NCI-H1105 (cell line): ENCODE data around the gene PPM1H.

Source experiments
- DNase-seq: peaks from one replicate; lab custom pipeline; 2025; lab: John Stamatoyannopoulos, UW

PPM1H gene

DNA sequence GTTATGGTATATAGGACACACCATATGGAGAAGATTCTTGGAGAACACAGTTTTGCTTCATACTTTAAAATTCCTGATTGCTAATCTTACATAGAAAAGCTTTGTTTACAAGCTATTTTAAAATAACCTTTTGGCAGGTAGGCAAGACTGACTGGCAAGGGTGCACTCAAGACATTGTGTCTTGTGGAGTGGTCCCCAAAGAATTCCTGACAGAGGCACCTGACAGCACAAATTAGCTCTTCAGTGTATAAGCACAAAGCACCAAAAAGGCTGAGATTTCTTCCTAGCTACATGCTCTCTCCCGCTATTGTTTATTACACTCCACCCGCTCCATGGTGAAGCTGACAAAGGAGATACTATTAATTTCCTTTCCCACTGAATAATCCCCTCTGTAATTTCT lies 329.0 kb downstream of the PPM1H start:
- DNase-seq, result no peak

- no peak for DNase-seq
These were observed 330.1 kb downstream of the PPM1H start for GRCh38 chr12:62604871-62605270.

DNA sequence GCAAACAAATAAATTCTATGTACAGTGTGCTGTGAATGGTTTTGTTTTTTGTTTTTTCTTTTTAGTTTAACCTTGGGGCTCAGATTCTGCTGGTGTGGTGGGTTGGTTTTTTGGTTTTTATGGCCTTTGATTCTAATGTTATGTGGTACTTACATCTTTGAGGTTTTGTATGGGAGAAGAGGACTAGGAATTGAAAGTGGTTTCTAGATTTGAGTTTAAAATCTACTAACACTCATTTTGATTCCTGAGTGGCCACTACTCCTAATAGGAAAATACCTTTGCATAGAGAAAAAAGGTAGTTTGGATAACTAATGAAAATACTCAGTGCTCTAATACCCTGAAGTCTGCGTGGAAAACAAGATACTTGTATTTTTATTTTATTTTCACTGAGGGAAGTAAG lies 330.6 kb downstream of the PPM1H start:
- DNase-seq, result no peak

GRCh38 chr12:62603811-62604098 lies 331.2 kb downstream of the PPM1H start:
- DNase-seq, result no peak

- DNase-seq, result peak; percentile 36
These were observed 331.7 kb downstream of the PPM1H start for GRCh38 chr12:62603061-62603810.

DNA sequence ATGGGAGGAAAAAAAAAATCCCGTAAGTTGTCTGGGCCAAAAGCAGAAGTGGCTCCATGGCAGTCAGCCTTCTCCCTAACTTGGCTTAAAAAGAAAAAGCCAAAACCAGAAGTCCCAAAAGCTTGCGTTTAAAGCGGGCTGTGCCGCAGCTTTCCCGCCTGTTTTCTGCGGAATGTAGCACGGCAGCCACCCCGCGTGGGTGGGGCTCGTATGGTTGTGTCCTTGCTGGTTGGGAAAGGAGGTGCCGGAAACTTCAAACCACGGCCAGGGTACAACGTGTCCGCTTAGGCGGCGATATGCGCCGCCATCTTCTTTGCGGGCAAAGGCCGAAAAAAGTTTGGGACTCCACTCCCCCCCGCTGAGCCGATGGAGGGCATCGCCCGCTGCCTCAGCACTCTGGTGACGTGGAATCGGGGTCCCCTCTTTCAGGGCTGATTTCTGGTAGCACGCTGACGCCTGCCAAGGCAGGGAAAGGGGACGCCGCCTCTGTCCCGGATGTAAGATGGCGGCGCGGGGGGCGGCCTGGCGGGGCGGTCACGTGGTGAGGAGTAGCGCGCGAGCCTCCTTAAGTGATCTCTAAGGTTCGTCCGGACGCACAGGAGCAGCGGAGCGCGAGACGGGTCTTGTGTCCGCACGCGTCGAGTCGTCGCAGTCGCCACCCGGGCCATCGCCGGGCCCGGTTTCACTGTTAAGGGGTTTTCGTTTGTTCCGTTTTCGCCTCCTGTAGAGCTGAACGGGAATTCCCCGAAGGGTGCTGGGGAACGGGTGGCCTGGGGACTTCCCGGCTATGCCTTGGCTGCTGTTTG lies 332.5 kb downstream of the PPM1H start:
- DNase-seq, result peak; percentile 84

DNA sequence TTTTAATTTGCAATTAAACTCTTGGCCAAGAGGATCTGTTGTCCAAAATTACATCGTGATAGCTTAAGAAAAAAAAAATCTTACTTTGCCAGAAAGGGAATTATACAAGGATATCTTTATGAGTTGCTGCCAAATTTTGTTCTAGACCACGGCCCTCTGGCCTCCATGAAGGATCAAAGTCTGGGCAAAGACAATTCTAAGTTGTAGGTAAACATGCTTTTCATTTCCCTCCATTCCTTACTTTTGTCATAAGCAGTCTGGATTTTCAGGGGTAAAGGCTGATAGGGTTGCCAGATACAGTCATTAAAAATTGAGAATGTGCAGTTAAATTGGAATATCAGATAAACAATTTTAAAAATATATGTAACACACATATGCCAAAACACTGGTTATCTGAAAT lies 333.2 kb downstream of the PPM1H start:
- DNase-seq, result no peak

DNA sequence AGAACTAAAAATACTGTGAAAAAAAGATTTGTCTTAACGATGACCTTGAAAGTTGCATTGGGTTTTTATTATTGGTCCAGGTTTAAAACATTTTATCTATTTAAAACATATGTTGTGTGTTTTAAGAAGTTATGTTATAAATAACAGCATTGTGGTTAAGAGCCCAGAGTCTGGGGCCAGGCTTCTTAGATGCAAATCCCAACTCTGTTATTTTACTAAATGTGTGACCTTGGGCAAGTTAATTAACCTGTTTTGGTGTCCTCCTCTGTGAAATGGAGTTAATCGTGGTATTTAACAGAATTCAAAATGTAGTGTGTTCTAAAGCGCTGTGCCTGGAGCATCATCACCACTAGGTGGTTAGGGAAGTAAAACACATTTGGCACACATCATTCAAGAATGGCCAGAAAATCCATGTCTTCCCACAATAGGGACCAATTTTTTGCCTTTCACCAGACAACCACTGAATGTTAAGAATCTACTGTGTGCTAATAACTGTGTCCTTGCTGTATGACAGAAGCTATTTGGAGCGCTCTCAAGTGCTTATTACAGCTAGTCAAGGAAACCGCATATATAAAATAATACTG lies 335.0 kb downstream of the PPM1H start:
- DNase-seq, result no peak

DNA sequence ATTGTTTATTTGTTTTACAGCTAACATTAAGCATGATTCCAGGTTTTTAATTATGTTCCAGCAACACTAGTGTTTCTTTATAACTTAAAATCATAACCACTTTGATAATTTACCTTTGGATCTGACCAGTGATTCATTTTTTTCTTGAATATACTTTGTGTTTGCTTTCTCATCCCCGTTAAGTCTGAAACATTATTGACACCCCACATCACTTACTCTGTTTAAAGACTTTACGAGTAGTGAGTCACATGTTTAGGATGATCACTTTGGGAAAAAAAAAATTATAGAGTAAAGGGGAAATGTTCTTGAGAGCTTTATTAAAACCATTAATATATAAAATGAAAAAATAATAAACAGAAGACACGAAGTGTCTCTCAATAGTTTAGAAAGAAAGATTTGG lies 336.1 kb downstream of the PPM1H start:
- no peak for DNase-seq

DNA sequence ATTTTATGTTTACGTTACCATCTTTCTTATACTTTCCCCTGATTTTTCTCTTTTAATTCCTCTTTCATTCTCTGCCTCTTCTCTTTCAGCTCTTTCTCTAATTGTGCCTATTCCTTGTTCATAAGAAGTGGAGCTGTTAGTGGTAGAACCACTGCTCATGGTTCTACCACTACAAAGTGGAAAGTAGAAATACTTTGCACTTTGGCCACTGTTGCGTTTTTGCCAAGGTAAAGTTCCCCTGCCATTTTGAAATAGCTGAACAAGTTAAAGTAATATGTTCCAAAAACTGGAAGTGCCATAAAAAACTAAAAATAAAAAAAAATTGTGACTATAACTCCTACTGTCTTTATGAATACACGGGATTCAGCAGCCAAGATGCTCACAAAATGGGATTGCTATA lies 337.7 kb downstream of the PPM1H start:
- DNase-seq, result no peak
